Thymus (tissue), 11 donors: ENCODE data around the gene IRAG1. TPM values are rescaled to one million over a fixed set of nuclear protein-coding genes. Genes with fewer than 3 reads are reported as not detected.
A peak's percentile ranks its signal among the peaks of the same experiment; 100 is the strongest.

Experiments
- DNase-seq, 9 donors: peaks; one replicate each; pipeline ENCODE4 v3.0.0-alpha.2; 2013; ENCODE audit warnings: low spot score in 9 of 9, low read depth in 6 of 9, missing footprints in 1 of 9
- H3K27ac ChIP-seq, 2 donors: one replicate each; pipeline ENCODE4 v1.5.1; 2013; ENCODE audit warnings: control low read depth in 1 of 2, low read depth in 1 of 2, low read length in 1 of 2, mild to moderate bottlenecking in 1 of 2, moderate library complexity in 1 of 2
- H3K27me3 ChIP-seq, 2 donors: one replicate each; pipeline ENCODE4 v1.5.1; 2013; ENCODE audit warnings: low read length in 1 of 2; ENCODE audit not compliant: control insufficient read depth in 2 of 2, insufficient read depth in 1 of 2
- H3K36me3 ChIP-seq, 2 donors: one replicate each; pipeline ENCODE4 v1.5.1; 2013; ENCODE audit warnings: low read length in 1 of 2, mild to moderate bottlenecking in 1 of 2, moderate library complexity in 1 of 2; ENCODE audit not compliant: control insufficient read depth in 2 of 2, insufficient read depth in 2 of 2
- H3K4me1 ChIP-seq, 2 donors: one replicate each; pipeline ENCODE4 v1.5.1; 2013; ENCODE audit warnings: low read length in 2 of 2; ENCODE audit not compliant: control insufficient read depth in 2 of 2, insufficient read depth in 2 of 2
- H3K4me3 ChIP-seq, 2 donors: one replicate each; pipeline ENCODE4 v1.5.1; 2013; ENCODE audit warnings: low read length in 2 of 2, control low read depth in 1 of 2, mild to moderate bottlenecking in 1 of 2
- H3K9me3 ChIP-seq, 2 donors: one replicate each; pipeline ENCODE4 v1.5.1; 2013; ENCODE audit warnings: low read length in 1 of 2, mild to moderate bottlenecking in 1 of 2; ENCODE audit not compliant: control insufficient read depth in 2 of 2, insufficient read depth in 1 of 2
- WGBS: extraction: QIAGEN DNeasy Blood & Tissue Kit; methylation state at CpG from one replicate; pipeline ENCODE4 v1.1.7; 2013; 5-methylcytosine and 5-hydroxymethylcytosine counted together
- polyA plus RNA-seq: library from polyadenylated mRNA; stranded (reverse); fragments of 200-250 nt; gene quantifications from one replicate; pipeline ENCODE4 v1.2.3, GENCODE V29; 2013
- total RNA-seq: library from RNA; stranded (reverse); fragments of 120-200 nt; gene quantifications from one replicate; pipeline ENCODE4 v1.2.4, GENCODE V29; 2013
- donor health status: healthy.

Gene IRAG1
- total and polyA plus RNA-seq, 2 donors, result 1.7 to 3.1 TPM

DNA sequence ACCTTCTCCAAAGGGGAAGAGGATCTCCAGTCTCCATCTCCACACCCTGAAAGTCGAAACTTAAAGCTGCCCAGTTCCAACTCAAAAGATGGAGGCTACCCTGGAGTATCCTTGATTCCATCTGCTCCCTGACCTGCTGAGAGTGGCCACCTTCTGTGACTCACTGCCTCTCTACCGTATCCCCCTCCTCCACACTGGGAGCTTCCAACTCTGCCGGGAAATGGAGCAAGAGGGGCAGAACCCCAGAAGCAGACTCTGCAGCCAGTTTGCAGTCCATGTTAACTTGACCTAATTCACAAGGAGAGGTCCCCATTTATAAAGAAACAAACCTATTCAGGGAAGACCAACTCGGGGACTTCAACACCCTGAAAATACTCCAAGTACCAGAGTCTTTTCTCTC, 22.0 kb upstream of the IRAG1 start:
- no peaks in the 10 kb centered on the region for H3K27me3 ChIP-seq
- H3K36me3 ChIP-seq, result no peaks in the 10 kb centered on the region
- no peaks in the 10 kb centered on the region for H3K9me3 ChIP-seq
- no peak overlapping the region for H3K4me3 ChIP-seq
- no peak for DNase-seq
- H3K27ac ChIP-seq, result no peak overlapping the region
- H3K4me1 ChIP-seq, result no peaks in the 10 kb centered on the region
- WGBS, result 86% methylated on average over 4 of the region's 4 CpGs

GRCh38 chr11:10709299-10710086, 15.9 kb upstream of the IRAG1 start:
- Histone ChIP-seq H3K36me3 (no peaks in the 10 kb centered on the region), H3K27ac (no peak overlapping the region), H3K4me1 (no peaks in the 10 kb centered on the region), H3K4me3 (no peak overlapping the region), H3K27me3 (no peaks in the 10 kb centered on the region), H3K9me3 (no peaks in the 10 kb centered on the region)
- DNase-seq, result no peak
- WGBS, result 75% methylated on average over 5 of the region's 5 CpGs

- DNase-seq, result no peak
- H3K27me3 ChIP-seq, result no peaks in the 10 kb centered on the region
- H3K4me1 ChIP-seq, result no peaks in the 10 kb centered on the region
- H3K9me3 ChIP-seq, result no peaks in the 10 kb centered on the region
- H3K4me3 ChIP-seq, result no peak overlapping the region
- no peak overlapping the region for H3K27ac ChIP-seq
- no peaks in the 10 kb centered on the region for H3K36me3 ChIP-seq
- WGBS, result 90% methylated on average over 3 of the region's 3 CpGs
These were observed 14.6 kb upstream of the IRAG1 start for GRCh38 chr11:10708131-10708530.

- Histone ChIP-seq H3K27ac (no peak overlapping the region), H3K9me3 (peaks cover 0 to 4% of the 10 kb centered on the region in 2 donors), H3K4me3 (no peak overlapping the region), H3K4me1 (peaks cover 0 to 3% of the 10 kb centered on the region in 2 donors), H3K36me3 (no peaks in the 10 kb centered on the region), H3K27me3 (no peaks in the 10 kb centered on the region)
- no peak for DNase-seq
- 98% methylated on average over 3 of the region's 3 CpGs for WGBS
These were observed 8.4 kb upstream of the IRAG1 start for GRCh38 chr11:10701982-10702381.

DNA sequence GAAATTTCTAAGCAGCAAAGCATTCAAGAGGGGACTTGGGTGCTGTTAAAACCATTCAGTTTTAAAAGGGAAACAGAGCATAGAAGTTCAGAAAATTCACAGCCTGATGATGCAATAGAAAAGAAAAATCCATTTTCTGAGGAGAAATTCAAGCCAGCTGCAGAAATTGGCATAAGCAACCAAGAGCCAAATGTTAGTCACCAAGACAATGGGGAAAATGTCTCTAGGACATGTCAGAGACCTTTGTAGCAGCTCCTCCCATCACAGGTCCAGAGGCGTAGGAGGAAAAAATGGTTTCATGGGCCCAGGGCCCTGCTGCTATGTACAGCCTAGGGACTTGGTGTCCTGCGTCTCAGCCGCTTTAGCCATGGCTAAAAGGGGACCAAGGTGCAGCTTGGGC, 5.5 kb upstream of the IRAG1 start:
- DNase-seq, result no peak
- Histone ChIP-seq H3K27ac (no peak overlapping the region), H3K4me1 (peaks cover 0 to 14% of the 10 kb centered on the region in 2 donors), H3K36me3 (no peaks in the 10 kb centered on the region), H3K4me3 (no peak overlapping the region), H3K9me3 (peaks cover 0 to 4% of the 10 kb centered on the region in 2 donors), H3K27me3 (no peaks in the 10 kb centered on the region)
- over 99% methylated on average over 3 of the region's 3 CpGs for WGBS

- no peak overlapping the region for H3K27ac ChIP-seq
- H3K27me3 ChIP-seq, result no peaks in the 10 kb centered on the region
- no peak for DNase-seq
- 79% methylated on average over 2 of the region's 2 CpGs for WGBS
- H3K36me3 ChIP-seq, result no peaks in the 10 kb centered on the region
- peaks cover 0 to 4% of the 10 kb centered on the region in 2 donors for H3K9me3 ChIP-seq
- H3K4me1 ChIP-seq, result peaks cover 3 to 32% of the 10 kb centered on the region in 2 donors
- no peak overlapping the region for H3K4me3 ChIP-seq
These were observed 3.7 kb upstream of the IRAG1 start for GRCh38 chr11:10697323-10697620.

GRCh38 chr11:10696468-10697322, 3.1 kb upstream of the IRAG1 start:
- Histone ChIP-seq H3K36me3 (no peaks in the 10 kb centered on the region), H3K4me1 (peaks cover 3 to 33% of the 10 kb centered on the region in 2 donors), H3K9me3 (peaks cover 0 to 4% of the 10 kb centered on the region in 2 donors), H3K4me3 (no peak overlapping the region), H3K27me3 (no peaks in the 10 kb centered on the region), H3K27ac (no peak overlapping the region)
- DNase-seq, result no peak
- 71% methylated on average over 9 of the region's 9 CpGs for WGBS

- peak in 1 of 9 donors; percentile 29 for DNase-seq
- H3K27ac ChIP-seq, result no peak overlapping the region
These were observed 2.3 kb upstream of the IRAG1 start for GRCh38 chr11:10695833-10696232.

More at GRCh38 chr11:10695833-10696232, 2.3 kb upstream of the IRAG1 start:
- Histone ChIP-seq H3K27me3 (no peaks in the 10 kb centered on the region), H3K4me1 (peaks cover 3 to 33% of the 10 kb centered on the region in 2 donors), H3K36me3 (no peaks in the 10 kb centered on the region), H3K9me3 (peaks cover 0 to 4% of the 10 kb centered on the region in 2 donors), H3K4me3 (no peak overlapping the region)
- 82% methylated on average over 3 of the region's 3 CpGs for WGBS
